Eye (tissue), 1 donor: ENCODE measurements around the gene CPA3.
A peak's percentile ranks its signal among the peaks of the same experiment; 100 is the strongest.

ENCODE experiments used
- DNase-seq: peaks from one replicate; pipeline ENCODE4 v3.0.0-alpha.2; 2015

Gene CPA3

DNA sequence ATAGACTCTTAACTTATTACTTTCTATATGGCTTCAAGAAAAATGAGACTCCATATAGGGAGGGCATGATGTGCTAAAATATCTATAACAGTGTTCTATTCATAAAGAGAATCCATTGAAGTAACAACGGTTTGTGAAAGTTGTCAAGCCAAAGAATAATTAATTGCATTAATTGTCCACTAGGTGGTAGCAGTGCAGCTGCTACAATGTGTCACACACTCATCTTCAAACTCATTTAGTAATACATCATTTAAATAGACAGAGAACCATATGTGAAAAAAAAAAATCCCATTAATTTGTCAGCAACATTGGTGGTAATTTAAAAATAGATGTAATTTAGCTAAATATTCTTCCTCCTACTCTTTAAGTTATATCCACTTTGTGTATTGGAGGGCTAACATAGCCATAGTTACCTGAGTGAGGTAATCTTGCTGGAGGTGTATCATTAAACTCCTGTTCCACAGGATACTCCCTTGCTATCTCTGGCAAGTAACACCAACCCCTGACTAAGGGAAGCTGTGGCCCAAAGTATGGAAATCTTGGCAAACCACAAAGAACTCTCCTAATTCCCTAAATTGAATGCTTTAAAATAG is 3.7 kb upstream of the CPA3 start:
- DNase-seq, result peak; percentile 62

GRCh38 chr3:148863297-148863696 is 1.8 kb upstream of the CPA3 start:
- no peak for DNase-seq

DNA sequence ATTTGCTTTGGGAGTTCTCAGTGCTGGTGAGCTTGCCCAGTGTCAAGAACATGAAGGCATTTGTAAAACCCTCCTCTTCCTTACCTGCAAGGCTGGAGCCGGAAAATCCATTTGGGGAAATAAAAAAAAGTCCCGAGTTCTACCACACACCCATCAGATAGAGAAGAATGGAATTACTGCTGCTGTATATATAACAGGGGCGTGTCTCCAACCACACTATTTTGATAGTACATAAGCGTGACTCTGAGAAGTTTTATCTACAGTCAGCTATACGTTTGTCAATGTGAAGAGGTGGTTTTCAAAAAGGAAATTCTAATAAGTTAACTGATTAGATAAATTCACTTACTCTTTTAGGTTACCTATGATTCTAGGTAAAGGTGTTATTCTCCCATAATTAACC is 1.3 kb upstream of the CPA3 start:
- no peak for DNase-seq

DNA sequence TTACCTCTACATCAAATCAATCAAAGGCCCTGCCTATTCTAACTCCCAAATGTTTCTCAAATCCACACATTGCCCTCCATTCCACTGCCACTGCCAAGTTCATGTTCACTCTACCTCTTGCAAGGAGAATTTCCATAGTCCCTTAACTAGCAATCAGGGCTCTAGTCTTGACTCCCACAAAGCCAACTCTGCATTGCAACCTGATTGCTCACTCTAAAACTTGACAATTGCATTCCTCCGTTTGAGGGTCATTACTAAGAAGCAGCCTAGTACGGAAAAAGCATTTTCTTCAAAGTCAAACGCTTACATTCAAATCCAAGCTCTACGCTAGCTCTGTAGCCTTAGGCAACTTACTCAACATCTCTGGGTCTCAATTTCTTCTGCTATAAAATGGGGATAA is 1.2 kb downstream of the CPA3 start:
- DNase-seq, result no peak

DNA sequence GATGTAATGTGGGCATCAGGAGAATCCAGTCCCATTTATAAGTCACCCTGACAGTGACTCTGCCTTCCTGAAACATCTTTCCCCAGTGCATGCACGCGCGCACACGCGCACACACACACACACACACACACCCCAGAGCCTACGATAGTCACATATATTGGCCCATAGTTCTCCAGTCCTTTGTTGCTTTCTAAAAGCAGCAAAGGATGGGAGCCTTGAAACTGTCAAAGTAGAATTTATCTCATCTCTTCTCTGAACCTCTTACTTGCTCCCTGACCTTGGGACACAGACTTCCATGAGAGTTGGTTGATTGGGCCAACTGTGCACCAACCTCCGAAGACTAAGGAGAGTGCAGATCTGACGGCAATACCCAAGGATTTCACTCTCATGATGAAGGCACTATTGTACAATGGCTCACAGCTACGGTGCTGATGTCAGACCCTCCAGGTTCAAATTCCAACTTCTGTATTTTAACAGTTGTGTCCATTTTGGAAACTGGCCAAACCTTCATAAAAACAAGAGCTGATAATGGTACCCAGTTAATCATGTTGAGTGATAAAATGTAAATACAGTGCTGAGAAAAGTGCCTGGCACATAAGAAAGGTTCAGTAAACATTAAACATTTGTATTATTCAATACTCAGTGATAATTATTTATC is 8.3 kb downstream of the CPA3 start:
- no peak for DNase-seq

DNA sequence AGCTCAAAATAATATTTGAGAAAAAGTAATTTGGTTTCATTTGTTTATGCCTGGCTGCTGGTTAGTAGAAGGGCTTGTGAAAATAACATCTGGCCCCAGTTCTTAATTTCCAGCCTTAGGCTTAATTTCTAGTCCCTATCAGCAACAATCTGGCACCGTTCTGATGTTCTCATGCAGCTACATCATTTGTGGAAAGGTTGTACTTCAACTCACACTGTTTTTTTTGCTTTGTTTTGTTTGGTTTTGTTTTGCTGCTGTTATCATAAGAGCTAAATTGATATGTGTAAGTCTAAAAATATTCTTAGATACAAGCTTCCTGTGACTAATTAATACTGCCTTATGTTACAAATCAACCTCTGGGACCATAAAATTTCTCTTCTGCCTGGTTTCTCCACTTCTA is 8.9 kb downstream of the CPA3 start:
- DNase-seq, result no peak

DNA sequence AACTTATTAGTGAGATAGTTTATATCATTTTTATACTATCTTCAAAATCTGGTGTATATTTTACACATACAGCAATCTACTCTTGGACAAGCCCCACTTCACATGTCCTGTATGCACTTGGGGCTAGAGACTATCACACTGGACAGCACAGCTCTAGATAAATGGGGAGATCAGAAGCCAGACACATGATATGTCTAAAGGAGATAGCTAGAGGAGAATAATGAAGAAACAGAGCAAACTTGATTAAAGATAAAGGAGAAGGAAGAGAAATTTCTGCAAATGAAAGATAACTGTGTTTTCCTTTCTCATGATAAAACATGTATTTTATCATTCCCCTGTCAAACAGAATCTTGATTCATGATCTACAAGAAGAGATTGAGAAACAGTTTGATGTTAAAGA is 13.0 kb downstream of the CPA3 start:
- DNase-seq, result no peak

GRCh38 chr3:148879256-148879655 is 14.2 kb downstream of the CPA3 start:
- DNase-seq, result no peak

DNA sequence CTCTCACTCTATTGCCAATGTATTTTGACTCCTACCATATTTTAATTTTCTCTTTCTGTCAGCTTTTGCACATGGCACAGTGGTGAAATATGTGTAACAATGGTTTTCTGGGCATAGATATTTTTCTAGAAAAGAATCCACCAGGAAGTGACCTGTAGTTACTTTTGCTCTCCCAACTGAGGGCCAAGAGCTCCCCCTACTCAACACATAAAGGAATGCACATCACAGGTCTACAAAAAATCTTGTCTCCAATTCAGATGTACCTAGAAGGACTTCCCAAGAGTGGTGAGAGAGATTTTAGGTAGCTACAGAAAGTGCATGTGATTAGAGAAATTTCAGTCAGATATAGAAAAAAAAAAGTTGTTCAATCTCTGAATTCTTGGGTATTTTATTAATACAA is 15.6 kb downstream of the CPA3 start:
- no peak for DNase-seq

- DNase-seq, result no peak
These were observed 16.2 kb downstream of the CPA3 start for GRCh38 chr3:148881286-148881685.

GRCh38 chr3:148882288-148882687 is 17.2 kb downstream of the CPA3 start:
- DNase-seq, result peak; percentile 56

DNA sequence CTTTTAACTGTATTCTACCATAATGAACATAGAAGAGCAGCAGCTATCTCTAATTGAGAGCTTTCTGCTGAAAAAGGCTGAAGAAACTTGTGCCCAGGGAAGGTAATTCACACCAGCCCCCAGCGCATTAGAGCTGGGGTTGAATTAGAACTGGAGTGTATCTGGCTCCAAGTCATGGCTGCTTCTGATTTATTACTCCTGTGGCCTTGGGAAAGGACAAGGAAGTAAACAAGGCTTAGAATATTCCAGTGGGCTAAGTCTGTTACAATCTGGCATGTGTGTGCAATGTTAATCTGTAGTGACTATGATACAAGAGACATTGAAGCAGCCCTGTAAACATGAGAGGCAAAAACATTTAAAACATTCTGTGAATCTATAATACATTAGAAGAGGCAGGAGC is 18.1 kb downstream of the CPA3 start:
- no peak for DNase-seq

DNA sequence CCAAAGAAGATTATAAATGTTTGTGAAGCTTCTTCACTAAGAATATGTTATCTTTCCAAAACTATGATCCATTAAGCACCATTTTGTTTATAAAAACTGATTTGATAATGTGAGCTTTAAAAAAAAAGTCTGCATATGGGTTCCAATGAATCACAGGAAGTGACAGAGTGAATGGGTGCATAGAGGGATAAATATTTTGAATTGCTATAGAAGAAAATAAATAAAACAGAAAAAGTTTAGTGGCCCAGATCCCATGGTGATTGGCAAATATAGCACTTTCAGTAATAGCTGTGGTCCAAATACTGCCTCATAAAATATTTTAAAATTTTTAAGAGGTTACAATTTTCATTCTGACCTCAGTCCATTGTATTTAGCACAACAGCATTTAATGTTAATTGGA is 19.2 kb downstream of the CPA3 start:
- DNase-seq, result no peak

DNA sequence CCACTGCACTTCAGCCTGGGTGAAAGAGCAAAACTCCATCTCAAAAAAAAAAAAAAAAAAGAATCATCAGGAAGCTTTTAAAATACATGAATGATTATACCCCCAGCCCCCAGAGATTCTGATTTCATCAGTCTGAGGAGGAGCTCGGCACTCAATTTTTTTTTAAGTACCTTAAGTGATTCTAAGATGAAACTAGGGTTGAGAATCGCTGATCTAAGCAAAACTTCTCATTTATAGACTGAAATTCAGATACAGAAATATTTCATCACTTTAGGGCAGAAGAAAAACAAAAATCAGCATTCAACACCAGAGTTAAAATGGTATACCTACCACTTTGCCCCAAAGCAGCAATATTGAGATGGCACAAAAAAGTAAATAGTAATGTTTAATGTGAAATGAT is 24.7 kb downstream of the CPA3 start:
- no peak for DNase-seq

GRCh38 chr3:148896062-148896461 is 31.0 kb downstream of the CPA3 start:
- DNase-seq, result no peak

DNA sequence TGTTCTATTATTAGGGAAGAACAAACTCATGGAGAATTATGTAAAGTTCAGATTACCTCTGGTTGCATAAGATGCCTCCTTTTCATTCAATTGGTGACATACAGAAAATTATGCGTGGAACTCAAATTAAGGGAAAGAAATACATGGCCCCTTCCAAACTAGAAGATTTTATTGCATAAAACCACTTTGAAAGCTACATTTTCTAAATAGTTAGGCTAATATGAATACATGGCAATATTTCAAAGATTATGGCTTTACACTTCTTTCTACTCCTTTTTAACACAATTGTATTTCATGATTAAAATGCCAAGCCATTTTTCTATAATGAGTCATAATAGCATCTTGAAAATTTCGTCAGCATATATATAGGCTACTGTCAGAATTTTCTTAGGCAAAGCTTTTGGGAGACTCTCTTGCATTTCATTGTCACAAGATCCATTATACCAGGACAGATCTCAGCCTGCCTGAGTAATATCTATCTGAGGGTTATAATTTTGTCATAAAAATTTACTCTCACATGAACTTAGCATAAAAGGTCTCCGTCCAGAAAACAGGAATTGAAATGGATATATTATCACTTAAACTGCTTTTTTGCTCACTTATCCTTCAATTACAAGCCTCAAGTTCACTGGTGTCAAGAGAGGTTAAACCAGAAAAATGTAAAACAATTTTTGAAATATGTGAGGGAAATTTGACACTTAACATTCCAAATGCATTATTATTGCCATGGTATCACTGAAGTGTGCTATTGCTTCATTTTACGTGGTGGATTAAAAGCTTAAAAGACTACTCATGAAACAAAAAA is 37.1 kb downstream of the CPA3 start:
- peak; percentile 38 for DNase-seq

- no peak for DNase-seq
These were observed 37.9 kb downstream of the CPA3 start for GRCh38 chr3:148903022-148903442.

DNA sequence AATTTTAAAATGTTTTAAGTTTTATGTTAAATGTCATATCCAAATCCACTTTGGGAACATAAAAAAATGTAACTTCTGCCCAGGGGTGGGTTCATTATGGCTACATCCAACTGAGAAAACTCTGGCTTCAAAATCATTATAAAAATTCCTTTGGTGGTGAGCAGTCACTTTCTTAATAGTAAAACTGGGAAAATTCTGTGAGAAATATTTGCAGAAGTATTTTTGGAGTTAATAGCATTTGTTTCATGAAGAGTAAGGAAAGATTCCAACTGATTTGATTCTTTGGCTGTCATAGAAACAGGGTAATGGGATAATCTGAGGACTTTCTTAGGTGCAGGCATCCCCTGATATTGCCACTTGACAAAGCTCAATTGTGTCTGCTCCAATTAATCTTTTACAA is 38.8 kb downstream of the CPA3 start:
- no peak for DNase-seq

- DNase-seq, result no peak
These were observed 41.6 kb downstream of the CPA3 start for GRCh38 chr3:148906667-148907066.

GRCh38 chr3:148911173-148911572 is 46.1 kb downstream of the CPA3 start:
- DNase-seq, result no peak

DNA sequence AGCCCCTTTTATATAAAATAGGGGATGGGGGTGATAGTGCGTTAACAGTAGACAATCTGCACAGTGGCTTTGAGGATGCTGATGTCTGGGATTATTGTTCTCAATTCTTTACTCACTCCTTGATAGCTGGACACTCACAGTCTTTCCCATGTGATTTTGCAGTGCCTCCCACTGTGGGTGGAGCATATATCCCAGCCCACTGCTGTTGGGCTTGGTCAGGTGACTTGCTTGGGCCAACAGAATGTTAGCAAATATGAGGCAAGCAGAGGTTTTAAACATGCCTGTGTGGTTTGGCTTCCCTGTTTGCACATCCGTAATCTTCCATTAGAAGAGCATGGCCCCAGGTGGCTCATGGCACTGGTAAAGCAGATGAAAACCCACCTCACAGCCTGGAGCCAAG is 46.5 kb downstream of the CPA3 start:
- no peak for DNase-seq

- DNase-seq, result no peak
These were observed 50.0 kb downstream of the CPA3 start for GRCh38 chr3:148914936-148915690.

- no peak for DNase-seq
These were observed 51.0 kb downstream of the CPA3 start for GRCh38 chr3:148916132-148916531.

- no peak for DNase-seq
These were observed 57.4 kb downstream of the CPA3 start for GRCh38 chr3:148922467-148922866.
